Putamen (tissue), 1 donor: Measurements from ENCODE around the gene DSCAML1.

ENCODE experiments used
- DNase-seq: peaks from one replicate; pipeline ENCODE4 v3.0.0-alpha.2; 2016; ENCODE audit warnings: low spot score

DSCAML1 gene

GRCh38 chr11:117518455-117518854, 278.6 kb downstream of the DSCAML1 start:
- DNase-seq: no peak

GRCh38 chr11:117517097-117517496, 279.9 kb downstream of the DSCAML1 start:
- DNase-seq: no peak

GRCh38 chr11:117515892-117516787, 280.9 kb downstream of the DSCAML1 start:
- no peak for DNase-seq

- DNase-seq: no peak
Measured at GRCh38 chr11:117514256-117514655, 282.8 kb downstream of the DSCAML1 start.

GRCh38 chr11:117513666-117514065, 283.4 kb downstream of the DSCAML1 start:
- DNase-seq: no peak

- DNase-seq: no peak
Measured at GRCh38 chr11:117511931-117512539, 285.0 kb downstream of the DSCAML1 start.

GRCh38 chr11:117511483-117511930, 285.5 kb downstream of the DSCAML1 start:
- DNase-seq: no peak

- no peak for DNase-seq
Measured at GRCh38 chr11:117510646-117511045, 286.4 kb downstream of the DSCAML1 start.

- no peak for DNase-seq
Measured at GRCh38 chr11:117509543-117509942, 287.5 kb downstream of the DSCAML1 start.

GRCh38 chr11:117506971-117507370, 290.0 kb downstream of the DSCAML1 start:
- no peak for DNase-seq

GRCh38 chr11:117505285-117505970, 291.6 kb downstream of the DSCAML1 start:
- DNase-seq: no peak

GRCh38 chr11:117502779-117503100, 294.3 kb downstream of the DSCAML1 start:
- DNase-seq: no peak

- no peak for DNase-seq
Measured at GRCh38 chr11:117502015-117502778, 294.8 kb downstream of the DSCAML1 start.

- DNase-seq: no peak
Measured at GRCh38 chr11:117501237-117501898, 295.6 kb downstream of the DSCAML1 start.

GRCh38 chr11:117498791-117499190, 298.2 kb downstream of the DSCAML1 start:
- no peak for DNase-seq

GRCh38 chr11:117497206-117497951, 299.6 kb downstream of the DSCAML1 start:
- peak; percentile 74 for DNase-seq

GRCh38 chr11:117495357-117495756, 301.7 kb downstream of the DSCAML1 start:
- no peak for DNase-seq

GRCh38 chr11:117492578-117493251, 304.3 kb downstream of the DSCAML1 start:
- no peak for DNase-seq

- DNase-seq: peak; percentile 45
Measured at GRCh38 chr11:117490911-117491310, 306.1 kb downstream of the DSCAML1 start.

GRCh38 chr11:117489999-117490679, 306.9 kb downstream of the DSCAML1 start:
- DNase-seq: no peak
